HG03025 (cell line): ENCODE results near the gene TBC1D22B.
"Not testable (repeated sequence)": the region's sequence is repeated elsewhere in the genome, so short reads cannot be mapped to it uniquely, and the experiment has no call there.

Source experiments
- ATAC-seq: cut with Tn5 transposase; IDR thresholded peaks from one replicate; pipeline ENCODE4 v1.9.1; 2021; ENCODE audit warnings: mild to moderate bottlenecking, moderate library complexity; ENCODE audit not compliant: unreplicated experiment, low FRiP score

TBC1D22B gene

DNA sequence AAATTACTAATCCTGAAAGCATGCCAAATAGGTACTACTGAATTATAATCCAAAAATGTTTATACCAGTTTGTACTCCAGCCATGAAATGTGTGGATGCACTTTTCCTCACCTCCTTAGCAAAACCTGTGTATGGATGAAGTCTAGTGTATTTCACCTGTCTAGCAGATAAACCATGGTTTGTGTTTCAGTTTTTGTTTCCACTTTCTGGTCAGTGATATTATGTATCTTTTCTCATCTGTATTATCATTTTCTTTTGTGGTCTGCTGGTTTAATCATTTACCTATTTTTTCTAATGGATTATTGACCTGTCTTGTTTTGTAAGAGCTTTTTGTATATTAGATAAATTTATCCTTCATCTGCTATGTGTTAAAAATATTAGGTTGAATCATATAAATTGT lies 41.4 kb downstream of the TBC1D22B start:
- no peak for ATAC-seq

DNA sequence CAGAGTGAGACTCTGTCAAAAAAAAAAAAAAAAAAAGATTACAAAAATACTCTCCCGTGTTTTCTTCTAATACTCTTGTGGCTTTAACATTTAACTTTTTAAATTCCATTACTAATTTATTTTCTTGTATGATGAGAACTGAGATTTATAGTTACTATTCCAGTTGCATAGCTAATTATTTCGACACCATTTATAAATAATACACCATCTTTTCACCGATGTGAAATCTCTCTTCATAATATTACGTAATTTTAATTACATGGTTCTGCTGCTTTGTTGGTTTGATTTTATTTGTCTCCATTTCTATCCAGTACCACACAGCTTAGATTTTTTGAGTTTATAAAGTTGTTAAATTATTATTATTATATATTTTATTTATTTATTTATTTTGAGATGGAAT lies 42.4 kb downstream of the TBC1D22B start:
- ATAC-seq: no peak

DNA sequence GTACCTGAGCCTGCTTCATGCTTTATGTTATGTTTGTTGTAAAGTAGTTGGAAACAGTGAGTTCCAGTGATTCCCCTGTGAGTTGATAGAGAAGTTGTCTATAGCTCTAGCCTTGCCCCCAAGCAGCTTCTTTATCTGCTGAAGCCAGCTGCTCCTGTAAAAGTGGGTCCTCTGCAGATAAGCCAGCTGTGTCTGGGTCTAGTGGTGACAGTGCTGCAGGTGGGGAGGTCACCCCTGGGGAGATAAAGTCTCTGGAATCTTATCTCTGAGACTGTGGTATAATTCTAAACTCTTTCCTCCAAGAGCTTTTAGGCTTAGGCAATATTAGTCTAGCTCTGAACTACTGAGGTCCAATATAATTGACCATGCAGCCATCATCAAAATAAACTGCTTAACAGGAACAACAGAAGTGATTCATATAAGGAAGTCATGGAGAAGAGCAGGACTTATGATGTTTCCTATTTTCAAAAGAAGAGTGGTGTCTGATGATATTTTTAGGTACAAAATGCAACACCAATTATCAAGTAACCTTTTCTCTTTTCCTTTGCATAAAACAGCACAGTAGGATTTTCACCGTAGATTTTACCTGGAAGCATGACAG lies 44.6 kb downstream of the TBC1D22B start:
- ATAC-seq: no peak

DNA sequence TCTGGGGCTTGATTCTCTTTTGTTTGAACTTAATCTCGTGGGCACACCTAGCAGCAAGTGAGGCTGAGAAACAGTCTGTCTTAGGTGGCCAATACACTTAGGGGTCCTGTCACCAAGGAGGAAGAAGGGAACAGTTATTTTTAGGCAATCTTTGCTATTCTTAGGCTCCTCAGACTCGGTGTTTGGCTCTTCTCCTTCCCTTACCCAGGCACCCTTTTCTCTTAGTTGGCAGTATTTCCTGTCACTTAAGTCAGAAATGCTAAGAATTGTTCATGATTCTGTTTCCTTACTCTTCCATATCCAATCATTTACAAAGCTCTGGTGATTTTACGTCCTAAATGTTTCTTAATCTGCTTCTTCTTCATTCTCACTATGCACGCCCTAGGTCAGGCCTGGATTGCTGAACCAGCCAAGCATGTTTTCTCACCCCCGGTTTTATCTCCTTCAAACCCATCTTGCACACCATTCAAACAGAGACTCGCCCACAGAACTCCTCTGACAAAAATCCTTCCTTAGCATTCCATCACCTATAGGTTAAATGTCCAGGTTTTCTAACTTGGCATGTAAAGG lies 45.6 kb downstream of the TBC1D22B start:
- ATAC-seq: no peak

DNA sequence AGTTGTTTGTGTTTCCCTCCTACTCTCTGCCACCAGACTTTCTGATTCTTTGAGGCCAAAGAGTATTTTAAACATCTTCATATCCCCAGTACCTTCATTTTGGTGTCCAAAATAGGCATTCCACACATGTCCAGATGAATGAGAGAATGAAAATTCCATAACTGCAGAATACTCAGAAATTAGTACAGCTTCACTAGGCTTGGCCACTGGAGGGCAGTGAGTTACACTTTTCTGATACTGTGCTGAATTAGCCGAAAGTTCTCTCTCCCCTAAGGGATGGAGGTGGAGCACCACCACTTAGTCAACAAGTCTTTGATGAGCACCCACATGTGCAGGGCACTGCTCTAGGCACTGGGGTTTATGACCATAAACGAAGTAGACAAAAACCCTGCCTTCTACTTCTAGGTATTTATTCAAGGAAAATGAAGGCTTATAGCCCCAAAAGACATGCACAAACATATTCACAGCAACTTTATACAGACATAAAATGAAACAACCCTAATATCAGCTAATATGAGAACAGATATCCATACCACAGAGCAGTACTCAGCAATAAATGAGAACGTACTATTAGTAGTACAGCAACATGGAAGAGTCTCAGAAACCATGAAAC lies 46.4 kb downstream of the TBC1D22B start:
- no peak for ATAC-seq

DNA sequence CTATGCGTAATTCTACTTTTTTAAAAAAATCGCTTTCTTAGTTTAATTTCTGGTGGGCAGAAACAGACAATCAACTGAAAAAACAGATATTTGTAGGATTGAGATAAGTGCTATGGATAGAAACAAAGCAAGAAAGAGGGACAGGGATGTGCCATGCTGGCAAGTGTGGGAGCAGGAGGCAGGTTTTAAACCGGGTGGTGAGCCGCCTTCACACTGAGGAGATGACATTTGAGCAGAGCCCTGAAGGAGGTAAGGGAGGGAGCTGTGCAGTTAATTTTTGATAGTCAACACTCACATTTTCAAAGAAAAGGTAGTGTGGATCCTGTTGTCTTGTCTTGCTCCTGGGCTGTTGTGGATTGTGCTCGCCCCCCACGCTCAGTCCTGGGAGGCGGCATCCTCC lies 47.2 kb downstream of the TBC1D22B start:
- no peak for ATAC-seq

DNA sequence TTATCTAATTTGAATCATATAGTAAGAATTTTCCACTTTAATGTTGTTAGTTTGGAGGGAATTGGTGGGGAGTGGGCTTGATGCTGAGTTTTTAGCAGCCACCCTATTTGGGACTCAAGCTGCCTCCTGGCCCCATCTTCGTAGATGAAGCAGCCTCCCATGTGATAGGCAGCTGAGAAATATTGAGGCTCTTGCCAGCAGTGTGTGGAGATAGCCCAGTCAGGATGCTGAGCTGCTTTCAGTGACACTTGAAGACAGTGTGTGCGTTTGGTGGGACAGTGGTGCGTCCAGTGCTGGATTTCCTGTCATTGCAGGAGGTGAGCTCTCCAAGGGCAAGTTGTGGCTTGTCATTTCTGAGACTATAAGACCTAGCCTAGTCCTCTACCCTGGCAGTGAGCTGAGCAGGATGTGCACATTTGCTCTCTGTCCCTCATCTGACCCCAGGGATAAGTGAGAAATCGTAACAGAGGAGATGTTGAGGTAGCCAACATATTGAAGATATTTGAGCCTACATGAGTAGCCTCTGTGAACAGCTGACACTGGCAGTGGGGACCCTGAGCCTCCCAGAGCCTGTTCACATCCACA lies 48.4 kb downstream of the TBC1D22B start:
- no peak for ATAC-seq

DNA sequence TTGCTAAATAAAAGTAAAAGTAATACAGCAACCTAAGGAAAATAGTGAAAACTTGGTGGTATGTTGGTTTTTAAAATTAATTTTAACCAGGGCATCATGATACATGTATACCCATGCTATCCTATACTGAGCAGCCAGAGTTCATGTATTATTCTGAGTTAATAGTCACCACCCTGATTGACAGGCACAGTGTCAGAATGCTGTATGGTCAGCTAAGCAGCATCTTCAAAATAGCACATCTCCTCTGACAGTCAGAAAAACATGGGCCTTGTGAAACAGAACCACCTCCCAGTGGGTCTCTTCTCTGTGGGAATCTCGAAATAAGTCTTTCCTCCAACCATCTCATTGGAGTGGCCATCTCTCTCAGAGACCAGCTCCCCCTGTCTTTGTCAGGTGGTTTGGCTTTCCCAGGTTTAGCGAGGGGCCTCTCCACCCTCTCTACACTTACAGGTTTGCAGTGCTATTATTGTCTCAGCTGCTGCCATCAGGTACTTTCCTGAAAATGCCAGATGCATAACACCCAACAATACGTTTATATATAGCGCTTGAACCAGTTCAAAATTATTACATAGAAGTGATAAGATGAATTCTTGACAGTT lies 49.2 kb downstream of the TBC1D22B start:
- ATAC-seq: no peak

DNA sequence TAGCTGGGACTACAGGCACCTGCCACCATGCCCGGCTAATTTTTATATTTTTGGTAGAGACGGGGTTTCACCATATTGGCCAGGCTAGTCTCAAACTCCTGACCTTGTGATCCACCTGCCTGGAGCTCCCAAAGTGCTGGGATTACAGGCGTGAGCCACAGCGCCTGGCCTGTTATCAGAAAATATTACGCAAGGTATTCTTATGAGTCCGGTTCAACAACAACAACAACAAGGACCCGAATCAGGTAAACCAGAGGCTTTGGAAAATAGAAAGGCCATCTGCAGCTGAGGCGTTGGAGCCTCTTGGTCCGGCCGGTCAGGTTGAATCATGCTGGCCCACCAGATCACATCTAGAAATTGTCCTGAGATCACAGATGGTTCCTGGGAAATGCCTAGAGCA lies 49.9 kb downstream of the TBC1D22B start:
- not testable (repeated sequence) for ATAC-seq

DNA sequence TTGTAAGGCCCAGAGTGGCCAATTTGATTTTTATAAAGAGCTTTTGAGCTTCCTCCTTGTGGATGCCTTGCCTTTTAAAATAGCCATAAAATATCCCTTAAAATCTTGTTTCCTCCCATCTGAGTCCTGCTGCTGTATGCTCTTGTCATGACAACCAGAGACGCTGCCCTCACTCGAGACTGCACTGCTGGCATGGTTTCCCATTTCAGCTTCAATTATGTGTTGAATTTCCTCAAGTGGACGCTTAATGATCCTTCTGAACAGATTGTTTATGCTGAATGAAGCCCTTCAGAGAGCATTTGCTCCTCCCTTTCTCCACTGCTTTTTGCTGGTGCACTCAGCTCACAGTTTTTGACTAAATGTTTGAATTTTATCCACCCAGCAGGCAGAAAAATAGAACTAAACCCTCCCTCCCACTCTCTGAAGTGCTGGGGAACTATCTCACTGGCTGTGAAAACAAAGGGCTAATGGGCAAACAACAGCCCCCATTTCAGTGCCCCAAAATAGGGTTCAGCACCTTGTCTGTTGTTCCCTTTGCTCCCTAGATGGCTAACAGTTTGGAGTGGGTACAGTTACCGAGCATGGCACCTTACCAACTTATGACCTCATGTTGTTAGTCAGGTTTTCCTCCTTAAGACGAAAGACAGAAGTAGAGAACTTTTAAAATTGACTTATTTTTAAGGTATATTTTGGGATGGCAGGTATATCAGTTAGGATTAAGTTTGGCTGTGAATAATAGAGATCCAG lies 50.7 kb downstream of the TBC1D22B start:
- no peak for ATAC-seq

DNA sequence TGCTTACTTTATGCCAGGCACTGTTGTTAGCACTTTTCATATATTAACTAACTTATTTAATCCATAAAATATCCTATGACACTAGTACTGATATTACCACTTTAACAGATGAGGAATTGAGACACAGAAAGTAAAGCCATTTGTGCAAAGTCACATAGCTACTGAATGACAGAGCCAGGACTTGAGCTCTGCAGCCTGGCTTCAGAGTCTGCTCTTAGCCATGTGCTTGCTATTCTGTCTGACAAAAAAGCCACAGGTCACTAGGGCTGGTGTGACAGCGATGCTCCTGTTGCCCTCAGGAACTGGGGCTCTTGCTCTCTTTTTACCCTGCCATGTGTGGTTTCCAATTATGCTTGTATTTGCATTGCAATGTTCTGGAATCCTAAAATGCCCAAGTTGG lies 51.5 kb downstream of the TBC1D22B start:
- no peak for ATAC-seq

DNA sequence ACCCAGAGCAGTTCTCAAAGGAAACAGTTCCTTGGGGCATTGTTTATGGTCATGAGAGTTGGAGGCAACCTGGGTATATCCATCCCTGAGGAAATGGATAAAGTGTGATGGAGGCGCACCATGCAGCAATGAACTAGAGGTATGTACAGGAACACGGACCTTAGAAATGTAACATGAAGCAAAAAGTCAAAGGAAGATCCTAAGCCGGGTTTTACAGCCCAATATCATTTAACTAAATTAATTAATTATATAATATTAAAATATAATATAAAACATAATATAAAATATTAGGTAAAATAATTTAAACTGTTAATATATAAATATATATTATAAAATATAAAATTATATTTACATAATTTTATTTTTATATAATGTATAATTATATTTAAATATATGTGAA lies 52.1 kb downstream of the TBC1D22B start:
- ATAC-seq: no peak

DNA sequence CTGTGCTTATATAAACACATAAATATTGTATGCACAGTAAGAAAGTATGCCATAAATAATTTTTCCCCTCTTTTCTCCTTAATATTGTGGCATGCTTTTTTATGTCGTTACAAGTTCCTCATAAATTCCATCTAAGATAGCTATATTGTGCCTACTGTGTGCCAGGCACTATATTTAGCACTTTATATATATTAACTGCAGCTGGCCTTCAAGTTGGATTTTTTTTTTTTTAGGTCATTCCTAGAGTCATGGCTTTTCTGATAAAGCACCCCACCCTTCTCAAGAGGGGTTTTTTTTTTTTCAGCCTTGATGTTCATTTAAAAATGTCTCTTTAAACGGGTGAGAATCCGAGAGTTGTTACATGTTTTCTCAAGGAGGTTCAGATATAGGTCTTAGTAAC lies 53.4 kb downstream of the TBC1D22B start:
- no peak for ATAC-seq

DNA sequence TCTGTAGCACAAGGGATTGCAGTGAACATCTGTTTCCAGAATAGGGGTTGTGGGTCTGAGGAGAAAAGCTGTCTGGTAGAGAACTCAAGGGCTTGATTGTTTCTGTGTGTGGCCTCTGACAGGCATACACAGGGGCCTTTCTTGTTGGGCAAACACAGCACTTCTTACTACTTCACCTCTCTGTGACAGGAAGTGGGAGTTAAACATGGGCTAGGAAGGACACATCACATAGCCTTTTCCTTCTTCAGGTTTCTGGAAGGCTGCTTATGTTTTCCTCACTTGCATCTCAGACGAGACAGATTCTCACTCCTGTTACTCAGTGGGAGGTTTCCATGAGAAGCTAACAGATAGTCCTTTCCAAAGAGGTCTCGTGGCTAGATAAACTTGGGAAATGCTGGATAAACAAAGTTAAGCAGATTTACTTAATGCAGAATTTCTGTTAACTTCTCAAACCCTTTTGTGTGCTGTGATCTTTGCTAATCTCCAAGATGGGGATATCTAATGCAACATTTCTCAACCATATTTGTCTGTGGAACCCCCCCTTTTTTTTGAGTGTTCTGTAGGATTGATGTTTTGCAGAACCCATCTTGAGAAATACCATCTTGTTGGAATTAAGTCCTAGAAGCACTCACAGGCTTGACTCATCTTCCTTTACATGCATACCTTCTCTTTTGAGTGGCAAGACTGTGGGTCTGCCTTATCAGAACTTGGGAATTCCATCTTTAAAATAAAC lies 54.3 kb downstream of the TBC1D22B start:
- ATAC-seq: no peak

DNA sequence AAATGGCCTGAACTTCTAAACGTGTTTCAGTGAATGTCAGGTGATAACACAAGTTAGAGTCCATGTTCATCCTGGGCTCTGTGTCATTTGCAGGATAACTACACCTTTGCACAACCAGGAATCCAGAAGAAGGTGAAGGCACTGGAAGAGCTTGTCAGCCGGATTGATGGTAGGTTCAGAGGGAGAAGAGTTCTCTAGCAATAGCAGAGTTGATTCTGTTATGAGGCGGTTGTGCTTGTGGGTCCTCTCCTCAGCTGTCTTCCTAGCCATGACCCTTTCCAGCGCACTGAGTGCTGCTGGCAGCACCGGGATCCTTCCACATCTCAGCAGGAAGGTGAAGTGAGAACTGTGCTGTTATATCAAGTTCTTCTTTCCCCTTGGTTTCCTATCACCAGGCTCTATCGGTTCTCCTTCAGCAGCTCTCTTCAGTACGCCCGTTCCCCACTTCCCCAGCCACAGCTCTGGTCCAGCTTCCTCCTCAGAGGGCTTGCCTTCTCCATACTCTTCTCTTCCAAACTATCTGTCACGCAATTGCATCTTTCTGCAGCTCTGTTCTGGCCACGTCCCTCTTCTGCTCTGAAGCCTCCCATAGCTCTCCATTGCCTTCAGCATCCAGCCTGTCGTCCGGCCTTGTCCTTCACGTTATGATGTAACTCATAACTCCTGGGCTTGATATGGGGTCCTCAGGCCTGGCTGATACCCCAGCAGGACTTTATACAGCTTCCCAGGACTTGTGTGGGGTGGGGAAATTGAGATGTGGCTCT lies 56.3 kb downstream of the TBC1D22B start:
- ATAC-seq: no peak

DNA sequence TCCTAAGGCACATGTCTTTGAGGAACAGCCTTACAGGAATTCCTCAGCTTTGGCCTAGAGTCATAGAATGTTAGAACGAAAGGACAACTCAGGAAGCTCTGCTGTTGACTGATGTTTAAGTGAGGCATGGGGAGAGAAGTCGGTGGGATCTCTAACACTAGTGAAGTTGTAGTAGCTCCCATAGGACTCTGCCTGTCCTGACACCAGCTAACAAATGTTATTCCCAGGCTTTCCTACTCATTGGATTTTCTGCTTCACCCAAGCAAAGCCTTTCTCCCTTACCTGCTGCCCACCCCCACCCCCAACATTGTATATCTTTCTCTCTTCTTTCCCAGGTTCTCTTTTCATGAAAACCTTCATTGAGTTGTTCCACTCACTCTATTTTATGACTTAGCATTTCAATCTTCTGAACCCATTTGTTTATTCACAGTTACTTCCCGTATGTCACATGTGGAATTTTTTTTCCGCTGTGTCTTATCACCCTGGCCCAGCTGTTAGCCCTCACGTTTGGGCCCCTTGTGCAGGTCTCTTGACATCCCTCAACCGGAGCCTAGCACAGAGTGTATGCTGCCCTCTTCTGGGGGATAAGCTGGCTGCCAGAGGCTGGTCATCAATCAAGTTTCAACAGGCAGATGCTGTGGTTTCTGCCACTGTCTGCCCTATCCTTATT lies 57.0 kb downstream of the TBC1D22B start:
- ATAC-seq: no peak

DNA sequence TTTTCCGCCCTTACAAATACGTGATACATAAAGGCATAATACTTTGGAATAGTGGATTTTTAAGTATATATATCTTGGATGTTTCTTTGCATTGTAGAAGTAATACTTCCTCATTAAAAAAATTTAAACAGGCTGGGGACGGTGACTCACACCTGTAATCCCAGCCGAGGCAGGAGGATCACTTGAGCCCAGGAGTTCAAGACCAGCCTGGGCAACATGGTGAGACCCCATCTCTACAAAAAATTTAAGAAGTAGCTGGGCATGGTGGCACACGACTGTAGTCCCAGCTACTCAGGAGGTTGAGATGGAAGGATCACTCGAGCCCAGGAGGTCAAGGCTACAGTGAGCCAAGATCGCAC lies 57.6 kb downstream of the TBC1D22B start:
- ATAC-seq: no peak

DNA sequence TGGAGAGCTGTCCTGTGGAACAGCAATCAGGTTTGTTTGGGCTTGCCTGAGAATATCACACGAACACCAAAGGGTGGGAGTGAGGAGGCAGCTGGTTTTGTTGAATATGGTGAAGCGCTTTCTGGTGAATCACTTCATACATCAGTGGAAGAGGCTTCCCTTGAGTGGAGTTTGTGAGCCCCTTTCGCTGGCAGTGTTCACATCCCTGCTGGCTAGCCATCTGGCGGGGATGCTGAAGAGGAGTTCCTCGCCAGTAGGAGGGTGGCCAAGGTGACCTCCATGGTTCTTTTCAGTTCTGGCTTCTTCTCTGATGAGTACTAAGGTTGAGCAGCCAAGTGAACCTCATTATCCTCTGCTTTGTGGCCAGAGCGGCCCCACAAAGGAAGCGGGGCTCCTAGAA lies 58.5 kb downstream of the TBC1D22B start:
- ATAC-seq: no peak
